NCI-H2196 (cell line): ENCODE data around the gene DRGX.

Experiments
- DNase-seq: peaks from one replicate; lab custom pipeline; 2025; ENCODE audit not compliant: unreplicated experiment; lab: John Stamatoyannopoulos, UW

DRGX gene

DNA sequence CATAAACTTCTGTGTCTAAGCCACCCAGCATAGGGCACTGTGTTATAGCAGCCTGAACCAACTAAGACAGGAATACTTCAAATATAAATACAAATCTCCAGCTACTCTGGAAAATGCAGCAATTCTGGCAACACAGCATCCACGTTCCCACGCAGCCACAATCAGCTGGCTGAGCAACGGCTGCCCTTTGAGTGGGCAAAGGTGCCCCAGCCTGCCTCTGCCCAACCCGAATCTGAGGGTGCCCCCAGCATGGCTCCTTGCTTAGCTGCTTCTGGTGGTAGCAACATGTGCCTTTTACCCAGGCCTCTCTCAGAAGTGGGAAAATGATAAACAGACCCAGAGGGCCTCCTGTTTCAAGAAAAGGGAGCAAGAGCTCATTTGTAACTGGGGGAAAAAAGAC is 12.0 kb downstream of the DRGX start:
- DNase-seq, result no peak

DNA sequence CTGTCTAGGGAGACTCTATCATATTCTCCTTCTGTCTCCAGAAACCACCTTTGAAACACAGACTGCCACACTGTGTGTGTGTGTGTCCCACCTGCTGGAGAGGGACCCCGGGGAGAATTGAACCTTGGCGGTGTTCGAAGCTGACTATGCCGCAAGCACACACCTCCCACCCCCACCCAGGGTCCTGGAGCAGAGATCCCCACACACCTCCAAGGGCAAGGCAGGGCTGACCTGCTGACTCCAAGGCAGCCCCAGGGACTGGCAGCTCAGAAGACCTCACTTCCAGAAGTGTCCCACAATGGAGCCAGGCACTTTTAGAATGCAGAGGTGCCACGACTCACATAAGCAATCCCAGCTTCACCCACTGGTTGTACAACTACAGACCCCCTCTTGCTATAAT is 13.1 kb downstream of the DRGX start:
- no peak for DNase-seq

DNA sequence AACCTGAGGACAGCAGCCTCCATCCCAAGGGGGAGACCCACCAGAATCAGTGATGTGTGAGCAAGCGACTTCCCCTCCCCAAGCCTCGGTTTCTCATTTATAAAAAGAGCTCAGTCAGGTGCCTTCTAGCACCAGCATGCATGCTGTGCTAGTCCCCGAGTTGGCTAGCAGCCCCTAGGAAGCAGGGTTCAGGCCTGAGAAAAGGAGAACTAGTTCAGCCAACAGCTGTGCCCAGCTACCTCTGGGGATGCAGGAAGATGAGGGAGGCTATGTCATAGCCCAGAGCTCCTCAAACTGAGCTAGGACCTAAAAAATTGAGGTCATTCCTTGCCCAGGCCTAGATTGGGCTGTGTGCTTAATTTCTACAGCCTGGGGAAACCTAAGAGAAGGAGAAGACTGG is 13.7 kb downstream of the DRGX start:
- no peak for DNase-seq

DNA sequence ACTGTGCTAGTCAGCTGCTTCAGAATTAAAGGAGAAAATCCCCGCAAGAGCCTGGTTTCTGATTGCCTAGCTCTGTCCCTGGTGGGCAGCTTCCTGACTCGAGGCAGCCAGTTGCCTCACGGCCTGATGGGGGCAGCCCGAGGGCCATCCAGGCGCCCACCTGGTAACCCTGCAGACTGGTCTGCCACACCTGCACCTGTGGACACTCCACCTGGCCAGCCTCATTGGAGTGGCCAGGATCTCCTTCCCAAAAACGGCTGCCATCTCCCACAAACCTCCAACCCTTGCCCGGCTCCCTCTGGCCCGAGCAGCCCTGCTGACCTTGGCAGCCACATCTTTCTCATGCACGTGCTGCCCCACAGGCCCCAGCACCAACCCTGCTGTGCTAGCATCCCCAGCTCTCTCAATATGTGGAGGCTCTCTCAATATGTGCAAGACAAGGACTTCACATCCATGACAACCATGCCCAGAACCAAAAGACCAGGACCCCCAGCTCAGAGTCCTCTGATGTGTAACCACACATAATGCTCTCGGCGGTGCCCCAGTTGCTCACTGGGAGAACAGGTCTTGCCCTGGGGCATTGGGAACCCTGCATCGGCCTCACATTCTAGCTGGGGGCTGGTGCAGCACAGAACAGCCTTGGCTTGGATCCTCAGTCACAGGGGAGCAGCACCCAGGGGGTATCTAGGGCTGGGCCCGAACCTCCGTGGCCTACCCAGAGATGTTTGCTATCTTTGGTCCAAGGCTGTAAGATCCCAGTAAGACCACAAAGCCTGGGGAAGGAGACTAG is 14.6 kb downstream of the DRGX start:
- no peak for DNase-seq

DNA sequence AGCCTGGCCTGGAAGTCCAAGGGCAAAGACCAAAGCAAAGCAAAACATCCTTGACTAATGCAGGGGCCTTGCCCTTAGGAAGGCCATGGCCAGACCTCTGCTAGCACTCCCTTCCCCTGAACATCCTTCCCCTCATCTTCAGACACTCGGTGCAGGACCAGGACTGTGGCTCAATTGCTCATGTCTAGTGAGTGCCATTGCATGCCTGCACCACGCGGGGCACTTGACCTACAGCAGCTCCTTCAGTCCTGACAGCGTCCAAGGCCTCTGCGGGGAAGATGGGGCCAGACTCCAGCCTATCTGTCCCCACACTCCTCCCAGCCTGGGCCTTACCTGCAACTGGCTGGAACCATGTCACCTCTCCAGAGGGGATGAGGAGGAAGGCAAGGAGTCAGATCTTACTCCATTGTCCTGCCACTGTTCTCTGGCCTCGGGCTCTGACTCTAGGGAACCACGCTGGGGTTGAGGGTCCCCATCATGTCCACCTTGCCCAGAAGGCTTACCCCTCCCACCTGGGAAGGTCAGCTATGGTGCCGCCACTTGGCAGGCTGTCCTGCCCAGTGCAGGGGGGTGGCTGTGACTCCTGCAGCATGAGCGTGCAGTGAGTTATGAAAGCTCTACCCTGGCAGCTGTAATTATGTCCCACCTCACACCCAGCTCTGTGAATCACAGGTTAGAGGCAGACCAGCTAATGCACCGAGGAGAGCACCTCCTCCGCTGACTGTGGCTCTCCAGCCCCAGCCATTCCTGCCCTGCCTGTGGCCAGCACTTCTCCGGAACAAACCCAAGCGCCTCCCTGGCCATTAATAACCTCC is 16.1 kb downstream of the DRGX start:
- DNase-seq, result no peak

DNA sequence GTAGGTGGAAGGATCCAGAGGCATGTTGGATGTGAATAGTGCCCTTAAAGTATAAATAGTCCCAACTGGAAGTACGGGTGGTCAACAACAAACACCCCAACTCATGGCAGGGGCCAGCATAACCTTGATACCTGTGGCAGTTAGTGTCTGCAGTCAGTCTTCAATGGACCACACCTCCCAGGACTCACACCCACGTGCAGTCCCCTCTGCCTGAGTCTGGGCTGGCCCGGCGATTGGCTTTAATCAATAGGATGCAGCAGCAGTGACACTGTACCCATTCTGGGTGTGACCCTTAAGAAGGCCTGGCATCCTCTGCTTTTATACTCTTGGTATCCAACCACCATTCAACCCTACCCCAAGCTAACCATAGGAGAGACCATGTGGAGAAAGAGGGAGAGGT is 18.6 kb downstream of the DRGX start:
- DNase-seq, result no peak

DNA sequence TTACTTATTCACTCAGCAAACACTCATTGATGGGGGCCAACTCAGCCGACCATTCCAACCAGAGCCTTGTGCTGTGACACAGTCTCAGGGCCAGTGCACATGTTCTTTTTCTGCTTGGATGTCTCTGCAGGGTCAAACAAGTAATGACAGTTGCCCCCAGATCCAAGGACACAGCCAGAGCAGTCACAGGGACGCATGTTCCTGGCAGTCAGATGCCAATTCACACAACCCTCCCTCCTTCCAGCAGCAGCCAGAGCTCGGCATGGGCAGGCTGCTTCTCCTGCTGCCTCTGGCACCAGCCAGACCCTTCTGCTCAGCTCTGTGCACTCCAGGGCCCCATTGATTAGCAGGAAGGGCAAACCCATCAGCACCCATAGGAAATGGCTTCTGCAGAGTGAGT is 20.3 kb downstream of the DRGX start:
- no peak for DNase-seq

DNA sequence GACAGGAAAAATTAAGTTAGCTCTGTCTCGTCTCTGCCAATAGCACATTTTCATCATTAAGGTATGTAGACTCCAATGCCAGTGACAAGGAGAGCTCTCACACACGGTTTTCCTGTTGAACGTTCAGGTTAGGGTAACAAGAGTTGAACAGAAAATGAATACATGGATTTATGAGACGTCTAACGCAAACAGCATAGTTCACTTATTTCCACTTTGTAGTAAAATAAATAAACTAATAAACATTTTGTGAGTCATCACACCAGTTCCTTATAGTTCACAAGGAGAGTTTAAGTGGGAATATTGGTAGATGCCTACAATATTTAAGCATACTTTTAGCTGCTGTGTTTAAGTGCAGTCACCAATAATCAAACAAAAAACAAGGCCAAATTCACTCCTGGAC is 21.1 kb downstream of the DRGX start:
- no peak for DNase-seq

DNA sequence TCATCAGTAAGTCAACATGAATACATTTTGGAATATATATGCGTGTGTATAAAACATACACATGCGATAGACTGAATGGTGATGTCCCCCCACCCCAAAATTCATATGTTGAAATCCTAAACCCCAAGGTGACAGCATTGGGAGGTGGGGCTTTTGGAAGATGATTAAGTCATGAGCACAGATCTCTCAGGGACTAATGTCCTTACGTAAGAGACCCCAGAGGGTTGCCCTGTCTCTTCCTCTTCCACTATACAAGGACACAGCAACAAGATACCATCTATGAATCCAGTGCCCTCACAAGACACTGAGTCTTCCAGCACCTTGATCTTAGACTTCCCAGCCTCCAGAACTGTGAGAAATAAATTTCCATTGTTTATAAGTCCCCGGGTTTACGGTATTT is 22.5 kb downstream of the DRGX start:
- no peak for DNase-seq

DNA sequence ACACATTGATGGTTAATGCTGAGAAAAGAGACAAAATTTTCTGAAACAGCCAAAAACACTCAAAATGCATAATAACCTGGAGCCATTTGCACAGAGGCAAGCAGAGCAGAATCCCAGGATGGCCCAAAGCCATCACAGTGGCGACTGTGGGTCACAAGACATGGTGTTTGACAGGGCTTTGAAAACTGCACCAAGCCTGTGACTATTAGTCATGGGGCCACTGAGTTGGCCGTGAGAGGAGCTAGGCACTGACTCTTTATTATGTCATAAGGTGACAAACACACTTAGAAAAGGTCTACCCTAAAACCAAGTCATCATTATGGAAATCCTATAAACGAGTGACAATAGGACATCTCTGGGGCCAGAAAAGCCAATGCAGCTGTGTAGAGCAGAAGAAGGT is 23.9 kb downstream of the DRGX start:
- DNase-seq, result no peak

DNA sequence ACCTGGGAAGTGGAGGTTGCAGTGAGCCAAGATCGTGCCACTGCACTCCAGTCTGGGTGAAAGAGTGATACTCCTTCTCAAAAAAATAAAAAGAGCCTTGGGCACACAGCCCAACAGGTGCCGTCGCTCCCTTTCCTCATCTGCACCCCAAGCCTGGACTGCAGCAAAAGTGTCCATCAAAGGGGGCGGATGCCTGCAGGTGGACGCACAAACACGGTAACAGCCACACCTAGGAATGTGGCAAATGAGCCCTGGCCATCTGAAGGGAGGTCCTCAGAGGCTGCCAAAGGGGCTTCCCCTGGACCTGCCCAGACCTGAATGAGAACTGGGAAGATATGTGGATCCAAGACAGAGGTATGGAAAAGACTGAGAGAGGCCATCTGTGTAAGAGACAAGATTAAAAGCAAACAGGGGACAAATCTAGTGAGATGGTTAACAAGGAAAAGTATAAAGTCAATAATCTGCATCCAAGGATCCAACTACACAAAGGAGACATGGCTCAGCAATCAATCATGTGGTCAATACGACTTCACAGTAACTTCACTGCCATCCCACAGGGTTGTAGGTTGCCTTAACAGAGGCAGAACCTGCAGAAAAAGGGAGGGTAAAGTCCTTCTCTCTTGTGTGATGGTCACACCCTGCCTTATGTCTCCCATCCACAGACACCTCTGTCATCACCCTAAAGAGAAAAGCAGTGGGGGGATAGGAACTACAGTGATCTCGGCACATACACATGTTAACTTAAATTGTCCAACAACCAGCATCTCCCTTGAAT is 25.4 kb downstream of the DRGX start:
- DNase-seq, result no peak

DNA sequence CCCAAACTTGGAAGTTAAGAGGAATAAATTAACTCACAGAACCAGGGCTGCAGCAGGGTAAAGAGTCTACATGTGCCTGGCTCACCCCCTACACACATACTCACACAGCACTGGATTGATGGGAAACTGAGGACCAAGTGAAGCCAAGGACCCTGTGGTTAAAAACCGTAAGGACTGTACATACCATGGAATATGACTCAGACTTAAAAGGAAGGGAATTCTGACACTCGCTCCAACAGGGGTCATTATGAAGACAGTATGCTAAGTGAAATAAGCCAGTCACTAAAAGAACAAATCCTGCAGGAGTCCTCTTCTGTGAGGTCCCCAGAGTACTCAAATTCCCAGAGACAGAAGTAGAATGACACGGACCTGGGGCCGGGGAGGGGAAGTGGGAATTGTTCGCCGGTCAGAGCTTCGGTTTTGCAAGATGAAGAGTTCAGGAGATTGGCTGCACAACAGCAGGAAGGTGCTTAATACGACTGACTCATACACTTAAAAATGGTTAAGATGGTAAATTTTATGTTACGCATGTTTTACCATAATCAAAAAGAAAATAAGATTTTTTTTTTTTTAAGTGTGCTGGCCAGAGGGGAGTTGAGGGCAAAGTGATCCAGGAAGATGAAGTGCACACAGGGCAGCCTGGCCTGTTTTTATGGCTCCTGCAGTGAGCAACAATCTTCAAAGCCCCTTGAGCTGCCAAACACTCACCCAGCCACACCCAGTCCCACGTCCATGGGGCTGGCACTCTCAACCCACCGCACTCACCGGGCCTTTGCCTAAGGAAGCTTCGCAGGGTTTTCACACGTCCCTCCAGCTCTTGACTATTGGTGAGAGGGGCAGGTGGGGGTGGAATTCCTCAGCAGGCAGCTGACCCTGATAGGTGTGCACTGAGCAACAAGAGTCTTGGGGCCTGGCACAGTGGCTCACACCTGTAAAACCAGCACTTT is 26.4 kb downstream of the DRGX start:
- no peak for DNase-seq

DNA sequence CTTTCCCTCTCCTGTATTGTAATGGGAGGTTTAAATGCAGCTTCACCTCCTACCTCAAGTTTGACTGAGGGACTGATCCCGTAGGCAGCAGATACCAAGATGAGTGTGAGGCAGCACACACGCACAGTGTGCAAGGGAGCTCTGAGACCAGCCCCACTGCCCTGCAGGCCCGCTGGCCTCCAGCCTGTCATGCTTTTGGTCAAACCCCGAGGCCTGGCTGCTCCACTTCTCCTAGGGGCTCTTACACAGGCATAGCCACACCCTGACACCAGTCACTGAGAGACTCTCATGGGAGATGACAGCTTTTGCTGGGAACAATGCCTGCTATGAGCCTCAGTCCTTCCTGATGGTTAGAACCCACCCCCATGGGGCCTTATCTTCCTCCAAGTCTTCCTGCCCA is 27.6 kb downstream of the DRGX start:
- DNase-seq, result no peak

DNA sequence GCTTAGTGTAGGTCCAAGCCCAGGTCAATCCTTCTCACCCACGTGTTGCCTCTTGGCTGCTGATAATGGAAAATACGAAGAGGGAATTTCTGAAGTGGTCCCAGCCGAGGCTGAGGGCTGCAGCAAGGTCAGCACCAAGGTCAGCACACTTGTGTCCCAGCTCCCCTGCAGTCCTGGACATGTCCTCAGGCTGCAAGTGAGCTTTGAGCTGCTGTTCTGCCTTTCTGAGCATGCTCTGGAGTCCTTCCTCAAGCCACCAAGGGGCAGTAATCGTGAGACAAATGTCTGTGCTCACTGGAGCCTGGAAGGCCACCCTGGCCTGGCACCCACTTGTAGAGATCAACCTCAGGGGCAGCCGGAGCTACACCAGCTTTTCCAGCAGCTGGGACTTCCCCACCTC is 28.3 kb downstream of the DRGX start:
- no peak for DNase-seq

DNA sequence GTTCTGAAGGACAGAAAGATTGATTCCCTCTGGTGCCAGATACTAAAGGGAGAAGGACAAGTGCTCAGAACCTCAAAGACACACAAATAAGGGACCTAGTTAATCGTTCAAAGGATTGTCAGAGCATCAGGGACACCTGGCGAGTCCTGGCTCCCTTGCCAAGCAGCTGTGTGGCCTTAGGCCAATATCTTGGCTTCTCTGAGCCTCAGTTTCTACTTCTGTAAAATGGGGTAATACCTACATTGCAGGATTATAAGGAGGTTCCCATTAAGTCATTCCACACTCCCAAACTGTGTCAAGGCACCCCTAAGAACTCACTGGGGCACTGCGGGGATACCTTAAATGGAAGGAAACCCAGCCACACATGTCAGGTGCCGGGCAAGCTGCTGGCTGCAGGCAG is 29.4 kb downstream of the DRGX start:
- no peak for DNase-seq

DNA sequence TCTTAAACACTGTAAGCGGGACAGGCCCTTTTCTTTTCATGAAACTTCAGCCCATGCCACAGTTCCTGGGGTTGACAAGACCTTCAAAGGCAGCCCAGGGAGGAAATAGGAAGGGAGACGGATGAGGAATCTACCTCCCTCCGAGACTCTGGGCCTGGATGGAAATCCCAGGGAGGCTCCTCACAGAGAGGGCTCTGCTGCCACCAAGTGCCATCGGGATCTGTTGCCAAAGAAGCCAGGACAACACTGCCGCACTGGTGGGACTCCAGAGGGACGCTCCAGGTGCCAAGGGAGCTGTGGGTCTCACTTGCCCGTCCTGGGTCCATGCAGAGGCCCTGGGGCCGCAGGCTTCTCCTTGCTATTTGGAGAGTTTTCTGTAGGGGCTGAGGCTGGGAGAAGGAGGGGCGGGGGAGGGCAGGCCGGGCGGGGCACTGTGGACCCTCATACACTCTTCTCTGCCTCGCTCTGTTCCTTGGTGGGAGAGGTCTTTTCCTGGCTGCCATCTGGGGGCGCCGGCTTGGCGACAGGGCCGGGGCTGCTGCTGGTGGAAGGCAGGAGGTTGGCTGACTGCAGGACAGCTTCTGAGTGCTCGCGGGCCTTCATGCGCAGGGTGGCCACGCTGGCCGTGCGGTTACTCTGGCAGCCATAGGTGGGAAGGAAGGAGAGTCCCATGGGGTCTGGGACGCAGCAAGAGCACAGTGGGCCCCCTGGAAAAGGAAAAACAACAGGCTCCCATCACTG is 30.0 kb downstream of the DRGX start:
- no peak for DNase-seq

DNA sequence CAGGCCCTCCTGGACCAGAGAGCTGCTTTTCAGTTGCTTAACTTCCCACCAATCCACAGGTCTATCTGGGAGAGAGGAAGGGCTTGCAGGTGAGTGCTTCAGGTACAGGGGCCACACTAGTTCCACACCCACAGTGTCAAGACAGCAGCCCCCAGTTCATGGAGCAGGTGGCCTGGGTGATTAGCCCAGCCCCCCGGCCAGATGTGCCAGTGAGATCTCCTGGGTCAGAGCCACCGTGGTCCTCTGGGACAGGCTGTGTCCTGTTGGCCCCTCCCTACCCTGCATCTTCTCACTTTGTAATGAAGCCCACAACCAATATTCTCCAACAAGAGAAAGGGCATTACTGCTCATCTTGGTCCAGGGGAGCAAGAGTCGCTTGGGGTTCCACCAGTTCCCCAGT is 30.6 kb downstream of the DRGX start:
- no peak for DNase-seq

DNA sequence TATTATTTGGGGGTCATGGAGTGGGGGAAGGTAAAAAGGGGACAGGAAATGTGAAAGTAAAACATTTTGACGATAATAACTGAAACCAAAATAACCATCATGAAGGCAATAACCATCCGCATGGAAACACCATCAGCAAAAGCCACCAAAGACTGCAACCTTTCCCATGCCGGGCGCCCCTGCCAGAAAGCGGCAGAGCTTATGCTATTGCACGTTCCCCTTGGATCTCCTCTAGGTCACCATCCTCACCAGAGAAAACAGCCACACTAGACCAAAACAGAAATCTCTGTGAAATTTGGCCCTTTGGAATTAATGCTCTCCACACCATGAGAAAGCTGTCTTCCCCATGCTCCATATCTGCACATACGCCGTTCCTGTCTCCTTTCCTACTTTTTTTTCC is 31.1 kb downstream of the DRGX start:
- no peak for DNase-seq

DNA sequence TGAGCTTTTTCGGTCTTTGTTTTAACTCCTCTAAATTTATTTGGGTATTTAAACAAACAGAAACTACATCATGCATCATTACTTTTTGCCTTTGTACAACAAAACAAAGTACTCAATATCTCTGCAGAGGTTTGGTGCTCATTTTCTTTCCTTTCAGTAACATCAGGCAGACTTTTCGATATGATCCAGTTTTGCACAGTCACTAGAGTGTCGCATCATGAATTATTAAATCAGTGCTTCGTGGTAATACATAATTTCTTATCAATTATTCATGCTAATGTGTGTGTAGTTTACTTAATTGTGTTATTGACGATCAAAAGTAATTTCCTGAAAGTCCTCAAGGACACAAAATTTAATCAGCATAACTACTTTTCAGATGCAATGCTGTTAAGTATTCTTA is 31.8 kb downstream of the DRGX start:
- no peak for DNase-seq
